ENCODE measurements around the gene SPNS3. TPM values are rescaled to one million over a fixed set of nuclear protein-coding genes. Genes with fewer than 3 reads are reported as not detected.
A peak's percentile ranks its signal among the peaks of the same experiment; 100 is the strongest.

SPNS3 gene
- total RNA-seq, 2 experiments from 2014 or later: 51.2 to 54.6 TPM

DNA sequence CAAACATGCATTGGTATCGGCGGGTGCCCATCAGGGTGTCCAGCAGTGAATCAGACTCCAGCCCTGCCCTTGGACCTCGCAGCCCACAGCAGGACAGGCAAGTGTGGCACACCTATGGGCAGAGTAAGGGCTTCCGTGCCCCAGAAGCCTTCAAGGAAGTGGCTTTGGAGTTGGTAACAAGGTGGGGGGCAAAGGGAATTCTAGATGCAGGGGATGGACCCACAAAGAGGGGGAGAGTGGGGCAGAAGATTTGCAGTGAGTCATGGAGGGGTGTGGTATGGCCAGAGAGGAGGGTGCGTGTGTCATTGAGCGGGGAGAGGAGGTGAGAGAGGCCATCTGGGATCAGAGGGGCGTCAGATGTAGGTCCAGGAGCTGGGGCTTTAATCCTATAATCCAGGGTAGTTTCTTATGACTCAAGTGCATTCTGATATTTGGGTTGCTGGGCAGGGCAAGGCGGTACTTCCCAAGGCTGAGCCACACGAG is 56.4 kb downstream of the SPNS3 start:
- Histone ChIP-seq H3K4me3 (ENCODE audit: low read depth, low read length, poor library complexity, severe bottlenecking) (no peak overlapping the region), H3K4me1 (ENCODE audit: insufficient read depth, low read length, poor library complexity, severe bottlenecking) (peaks cover 22% of the 10 kb centered on the region), H4K20me1 (ENCODE audit: insufficient read depth, low read length) (no peaks in the 10 kb centered on the region), H3K9me3 (ENCODE audit: low read length) (no peaks in the 10 kb centered on the region), H3K79me2 (ENCODE audit: insufficient read depth, low read depth, low read length) (no peaks in the 10 kb centered on the region), H3K36me3 (ENCODE audit: insufficient read depth, low read length) (no peaks in the 10 kb centered on the region), H3K9me2 (ENCODE audit: insufficient read depth, low read length) (no peaks in the 10 kb centered on the region), H2AFZ (ENCODE audit: low read length) (no peak overlapping the region), H3K4me2 (ENCODE audit: low read length) (no peak overlapping the region), H3K27ac (ENCODE audit: low read depth, low read length, poor library complexity, severe bottlenecking) (no peak overlapping the region)
- TF ChIP-seq, protein P1, sequence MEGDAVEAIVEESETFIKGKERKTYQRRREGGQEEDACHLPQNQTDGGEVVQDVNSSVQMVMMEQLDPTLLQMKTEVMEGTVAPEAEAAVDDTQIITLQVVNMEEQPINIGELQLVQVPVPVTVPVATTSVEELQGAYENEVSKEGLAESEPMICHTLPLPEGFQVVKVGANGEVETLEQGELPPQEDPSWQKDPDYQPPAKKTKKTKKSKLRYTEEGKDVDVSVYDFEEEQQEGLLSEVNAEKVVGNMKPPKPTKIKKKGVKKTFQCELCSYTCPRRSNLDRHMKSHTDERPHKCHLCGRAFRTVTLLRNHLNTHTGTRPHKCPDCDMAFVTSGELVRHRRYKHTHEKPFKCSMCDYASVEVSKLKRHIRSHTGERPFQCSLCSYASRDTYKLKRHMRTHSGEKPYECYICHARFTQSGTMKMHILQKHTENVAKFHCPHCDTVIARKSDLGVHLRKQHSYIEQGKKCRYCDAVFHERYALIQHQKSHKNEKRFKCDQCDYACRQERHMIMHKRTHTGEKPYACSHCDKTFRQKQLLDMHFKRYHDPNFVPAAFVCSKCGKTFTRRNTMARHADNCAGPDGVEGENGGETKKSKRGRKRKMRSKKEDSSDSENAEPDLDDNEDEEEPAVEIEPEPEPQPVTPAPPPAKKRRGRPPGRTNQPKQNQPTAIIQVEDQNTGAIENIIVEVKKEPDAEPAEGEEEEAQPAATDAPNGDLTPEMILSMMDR (conservative IDR thresholded peaks at IDR 0.05; ENCODE audit: low read length): no peak
- no peak for TF ChIP-seq EZH2phosphoT487 (IDR thresholded peaks at IDR 0.05; ENCODE audit: borderline replicate concordance, low read depth, low read length)
- no TSS peak for BruUV-seq (replicated peaks)
- intact Hi-C loops (cut with micrococcal nuclease; ENCODE audit: unreplicated experiment): no loop called here
- ChIA-PET POLR2A (no interaction called here), CTCF (ENCODE audit: unreplicated experiment) (no interaction called here)
- DNase-seq (ENCODE audit: low spot score): no peak

DNA sequence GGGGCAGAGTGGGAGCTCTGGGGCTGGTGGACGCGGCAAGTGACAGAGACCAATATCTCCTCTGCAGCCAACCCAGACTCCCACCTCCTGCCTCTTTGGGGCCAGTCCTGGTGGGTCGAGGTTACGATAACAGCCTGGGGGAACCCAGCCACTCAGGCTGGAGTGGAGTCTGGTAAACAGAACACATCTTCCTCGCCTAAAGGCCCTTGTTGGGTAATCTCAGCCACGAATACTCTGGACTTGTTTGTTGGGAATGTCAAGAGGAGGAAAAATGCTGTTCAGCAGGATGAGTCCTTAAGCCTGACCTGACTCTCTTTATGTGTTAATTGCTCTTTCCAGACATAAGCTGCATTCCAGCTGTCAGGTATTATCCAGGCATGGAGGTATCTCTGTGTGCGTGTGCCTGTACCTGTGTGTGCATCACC is 56.9 kb downstream of the SPNS3 start:
- intact Hi-C loops (cut with micrococcal nuclease; ENCODE audit: unreplicated experiment): no loop called here
- no peak overlapping the region for H3K27ac ChIP-seq (ENCODE audit: low read depth, low read length, poor library complexity, severe bottlenecking)
- CTCF ChIA-PET (ENCODE audit: unreplicated experiment): no interaction called here
- no TSS peak for BruUV-seq (replicated peaks)
- no peaks in the 10 kb centered on the region for H3K9me2 ChIP-seq (ENCODE audit: insufficient read depth, low read length)
- H3K4me1 ChIP-seq (ENCODE audit: insufficient read depth, low read length, poor library complexity, severe bottlenecking): peaks cover 22% of the 10 kb centered on the region
- TF ChIP-seq, protein P1 (conservative IDR thresholded peaks at IDR 0.05; ENCODE audit: low read length): no peak
- no peak for TF ChIP-seq EZH2phosphoT487 (IDR thresholded peaks at IDR 0.05; ENCODE audit: borderline replicate concordance, low read depth, low read length)
- no peaks in the 10 kb centered on the region for H4K20me1 ChIP-seq (ENCODE audit: insufficient read depth, low read length)
- H3K4me3 ChIP-seq (ENCODE audit: low read depth, low read length, poor library complexity, severe bottlenecking): no peak overlapping the region
- no peaks in the 10 kb centered on the region for H3K36me3 ChIP-seq (ENCODE audit: insufficient read depth, low read length)
- no peaks in the 10 kb centered on the region for H3K79me2 ChIP-seq (ENCODE audit: insufficient read depth, low read depth, low read length)
- no peaks in the 10 kb centered on the region for H3K9me3 ChIP-seq (ENCODE audit: low read length)
- H2AFZ ChIP-seq (ENCODE audit: low read length): no peak overlapping the region
- H3K4me2 ChIP-seq (ENCODE audit: low read length): no peak overlapping the region
- no peak for DNase-seq (ENCODE audit: low spot score)
- POLR2A ChIA-PET: no interaction called here

DNA sequence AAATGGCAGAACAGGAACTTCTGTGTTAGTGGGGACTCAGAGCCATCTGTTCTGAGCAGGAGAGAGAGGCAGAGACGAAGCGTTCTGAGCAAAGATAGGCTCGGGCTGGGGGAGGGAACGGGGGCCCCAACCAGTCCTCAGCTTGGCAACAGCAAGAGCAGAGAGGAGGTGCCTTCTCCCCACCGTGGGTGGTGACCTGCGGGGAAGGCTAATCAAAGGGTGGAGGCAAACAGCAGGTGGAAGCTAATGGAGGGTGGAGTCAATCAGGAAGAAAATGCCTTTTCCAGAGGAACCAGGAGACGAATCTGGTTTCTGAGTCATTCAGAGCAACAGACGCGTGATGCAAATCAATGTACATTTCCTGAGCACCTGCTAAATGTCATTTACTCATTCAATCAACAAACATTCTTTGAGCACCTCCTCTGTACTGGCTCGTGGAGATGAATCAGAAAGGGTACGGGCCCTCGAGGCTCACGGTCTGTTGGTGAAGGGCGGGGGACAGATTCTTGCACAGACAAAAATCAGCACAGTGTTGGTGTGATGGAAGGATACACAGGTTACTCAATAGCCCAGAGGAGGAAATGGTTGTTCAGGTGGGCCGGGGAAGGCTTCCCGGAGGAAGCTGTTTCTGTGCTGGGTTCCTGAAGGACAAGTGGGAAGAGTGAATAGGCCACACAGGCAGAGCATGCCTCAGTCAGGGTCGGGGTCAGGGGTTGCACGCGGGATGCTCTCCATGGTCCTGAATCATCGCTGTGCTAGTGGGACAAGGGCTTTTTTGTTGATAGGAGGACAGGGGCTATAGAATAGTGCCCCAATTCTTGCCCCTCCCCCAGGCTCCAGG is 59.2 kb downstream of the SPNS3 start:
- Histone ChIP-seq H3K79me2 (ENCODE audit: insufficient read depth, low read depth, low read length) (no peaks in the 10 kb centered on the region), H3K27ac (ENCODE audit: low read depth, low read length, poor library complexity, severe bottlenecking) (peak overlapping the region; percentile 56), H3K4me2 (ENCODE audit: low read length) (peak overlapping the region; percentile 53), H3K36me3 (ENCODE audit: insufficient read depth, low read length) (no peaks in the 10 kb centered on the region), H3K9me3 (ENCODE audit: low read length) (no peaks in the 10 kb centered on the region), H3K4me1 (ENCODE audit: insufficient read depth, low read length, poor library complexity, severe bottlenecking) (peaks cover 40% of the 10 kb centered on the region), H2AFZ (ENCODE audit: low read length) (no peak overlapping the region), H3K4me3 (ENCODE audit: low read depth, low read length, poor library complexity, severe bottlenecking) (peak overlapping the region; percentile 37), H4K20me1 (ENCODE audit: insufficient read depth, low read length) (no peaks in the 10 kb centered on the region), H3K9me2 (ENCODE audit: insufficient read depth, low read length) (no peaks in the 10 kb centered on the region)
- POLR2A ChIA-PET: no interaction called here
- intact Hi-C loops (cut with micrococcal nuclease; ENCODE audit: unreplicated experiment): no loop called here
- CTCF ChIA-PET (ENCODE audit: unreplicated experiment): no interaction called here
- no TSS peak for BruUV-seq (replicated peaks)
- TF ChIP-seq EZH2phosphoT487 (IDR thresholded peaks at IDR 0.05; ENCODE audit: borderline replicate concordance, low read depth, low read length): no peak
- TF ChIP-seq, protein P1 (conservative IDR thresholded peaks at IDR 0.05; ENCODE audit: low read length): no peak
- peak; percentile 66 for DNase-seq (ENCODE audit: low spot score)

Measured in OCI-LY7 (cell line).